HepG2 (cell line): ENCODE data around the gene DQX1. TPM values are rescaled to one million over a fixed set of nuclear protein-coding genes. Genes with fewer than 3 reads are reported as not detected.
A peak's percentile ranks its signal among the peaks of the same experiment; 100 is the strongest.

ENCODE experiments used
- CBX1 ChIP-seq: IDR thresholded peaks from one replicate; pipeline ENCODE4 v1.6.1; 2016; ENCODE audit warnings: antibody characterized with exemption, low read depth
- KAT2B ChIP-seq: fragments of 150-350 bp; IDR thresholded peaks from 2 replicates; pipeline ENCODE4 v1.6.1; 2014; ENCODE audit warnings: low read depth, low read length, borderline replicate concordance
- KDM6A ChIP-seq: IDR thresholded peaks from 2 replicates; pipeline ENCODE4 v1.6.1; 2016; ENCODE audit warnings: low read depth
- KLF12 ChIP-seq: sonication (generic); formaldehyde crosslinking; IDR thresholded peaks from 2 replicates; pipeline ENCODE4 v1.4.0; 2020; ENCODE audit warnings: missing genetic modification reagents, borderline replicate concordance
- NR2F2 ChIP-seq: IDR thresholded peaks from 2 replicates; pipeline ENCODE4 v1.6.1; 2012; ENCODE audit warnings: low read depth, inconsistent platforms, borderline replicate concordance
- PAX8 ChIP-seq: sonication (generic); formaldehyde crosslinking; IDR thresholded peaks from 2 replicates; pipeline ENCODE4 v1.8.0; 2022; ENCODE audit warnings: mild to moderate bottlenecking, missing genetic modification reagents, borderline replicate concordance
- PPARG ChIP-seq: conservative IDR thresholded peaks from 2 replicates; pipeline ENCODE4 v1.6.1; 2016; ENCODE audit warnings: missing biosample characterization, missing genetic modification reagents
- RBM39 ChIP-seq: fragments of 200-400 bp; formaldehyde crosslinking; IDR thresholded peaks from one replicate; pipeline ENCODE4 v1.6.1; 2018; ENCODE audit warnings: antibody characterized with exemption, mild to moderate bottlenecking, low read depth, low read length; ENCODE audit not compliant: poor library complexity, severe bottlenecking
- RELA ChIP-seq: sonication (generic); formaldehyde crosslinking; IDR thresholded peaks from 2 replicates; pipeline ENCODE4 v1.4.0; 2020; ENCODE audit warnings: missing genetic modification reagents
- SAP130 ChIP-seq: IDR thresholded peaks from 2 replicates; pipeline ENCODE4 v1.6.1; 2016; ENCODE audit warnings: low read depth
- SRSF1 ChIP-seq: fragments of 200-400 bp; formaldehyde crosslinking; optimal IDR thresholded peaks from 2 replicates; pipeline ENCODE3; 2017; ENCODE audit warnings: mild to moderate bottlenecking, low read depth, low read length, moderate library complexity
- SRSF9 ChIP-seq: fragments of 200-400 bp; formaldehyde crosslinking; IDR thresholded peaks from 2 replicates; pipeline ENCODE4 v1.6.1; 2018; ENCODE audit warnings: borderline replicate concordance, mild to moderate bottlenecking, low read depth, low read length; ENCODE audit not compliant: insufficient read depth, poor library complexity, severe bottlenecking
- SYNCRIP ChIP-seq: fragments of 200-400 bp; formaldehyde crosslinking; IDR thresholded peaks from 2 replicates; pipeline ENCODE4 v1.6.1; 2018; ENCODE audit warnings: mild to moderate bottlenecking, low read depth, low read length; ENCODE audit not compliant: insufficient read depth
- TOPORS ChIP-seq: sonication (generic); formaldehyde crosslinking; IDR thresholded peaks from 2 replicates; pipeline ENCODE4 v1.8.0; 2023; ENCODE audit warnings: mild to moderate bottlenecking, missing genetic modification reagents
- TRIM24 ChIP-seq: sonication (generic); formaldehyde crosslinking; IDR thresholded peaks from 2 replicates; pipeline ENCODE4 v1.8.0; 2022; ENCODE audit warnings: mild to moderate bottlenecking, missing genetic modification reagents
- ZFAT ChIP-seq: sonication (generic); formaldehyde crosslinking; conservative IDR thresholded peaks from 2 replicates; pipeline ENCODE4 v1.8.1; 2023; ENCODE audit warnings: missing genetic modification reagents, inconsistent platforms
- ZNF143 ChIP-seq: sonication (generic); formaldehyde crosslinking; IDR thresholded peaks from 2 replicates; pipeline ENCODE4 v1.4.0; 2020; ENCODE audit warnings: missing genetic modification reagents
- ZNF33A ChIP-seq: sonication (generic); formaldehyde crosslinking; IDR thresholded peaks from 2 replicates; pipeline ENCODE4 v1.5.1; 2020; ENCODE audit warnings: missing genetic modification reagents, mild to moderate bottlenecking, moderate library complexity, borderline replicate concordance
- ZNF451 ChIP-seq: sonication (generic); formaldehyde crosslinking; IDR thresholded peaks from 2 replicates; pipeline ENCODE4 v1.5.0; 2020; ENCODE audit warnings: mild to moderate bottlenecking, missing genetic modification reagents
- polyA plus RNA-seq, 8 experiments: library from polyadenylated mRNA; depleted of rRNA in 3 of 8; stranded (reverse) in 7 of 8; unstranded in 1 of 8; fragments of >200 nt; fragmentation: Illumina TruSeq in 4 of 8; extraction: Trizol in 4 of 8; gene quantifications; 2 replicates each; pipeline versions ENCODE4 v1.2.1 to v1.2.3, GENCODE V29; 2011 to 2016; ENCODE audit warnings: low read depth in 4 of 8, missing spikeins in 1 of 8, mixed read lengths in 1 of 8; ENCODE audit not compliant: insufficient read depth in 1 of 8
- total RNA-seq, 5 experiments: library from RNA; depleted of rRNA; stranded (reverse); fragments of >200 nt; fragmentation: Illumina TruSeq; extraction: Trizol; gene quantifications; 2 replicates each; pipeline ENCODE4 v1.2.3, GENCODE V29; 2016; ENCODE audit warnings: low read depth in 1 of 5
- TF ChIP-seq, protein P1 (sequence below): IDR thresholded peaks from 2 replicates; pipeline ENCODE4 v1.4.0; 2020; ENCODE audit warnings: mild to moderate bottlenecking, missing genetic modification reagents
- TF ChIP-seq, protein P2 (sequence below): IDR thresholded peaks from 2 replicates; pipeline ENCODE4 v1.6.1; 2016; ENCODE audit warnings: mild to moderate bottlenecking
- TF ChIP-seq, protein P3 (sequence below): sonication (generic); formaldehyde crosslinking; IDR thresholded peaks from 2 replicates; pipeline ENCODE4 v1.4.0; 2020; ENCODE audit warnings: mild to moderate bottlenecking, missing genetic modification reagents
- TF ChIP-seq, protein P4 (sequence below): sonication (generic); formaldehyde crosslinking; IDR thresholded peaks from 2 replicates; pipeline ENCODE4 v1.4.0; 2020; ENCODE audit warnings: mild to moderate bottlenecking, missing genetic modification reagents

The DQX1 gene
- total and polyA plus RNA-seq, 2 of the 13 experiments (the other 11 are each of a cell fraction or from before 2014, with no cell fraction given) = 27.6 to 89.8 TPM

DNA sequence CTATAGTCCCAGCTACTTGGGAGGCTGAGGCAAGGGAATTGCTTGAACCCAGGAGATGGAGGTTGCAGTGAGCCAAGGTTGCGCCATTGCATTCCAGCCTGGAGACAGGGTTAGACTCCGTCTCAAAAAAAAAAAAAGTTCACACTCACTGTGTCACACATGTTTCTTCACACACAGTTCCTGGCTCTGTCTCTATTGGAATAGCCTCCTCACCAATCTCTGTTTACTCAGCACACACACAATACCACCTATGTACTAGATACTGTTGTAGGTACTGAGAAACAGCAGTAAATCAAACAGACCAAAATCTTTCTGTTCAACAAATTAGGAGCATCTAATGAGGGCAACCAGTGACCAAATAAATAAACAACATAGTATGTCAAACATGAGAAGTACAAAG lies 39.9 kb downstream of the DQX1 start (continued):
- TF ChIP-seq, protein P1, sequence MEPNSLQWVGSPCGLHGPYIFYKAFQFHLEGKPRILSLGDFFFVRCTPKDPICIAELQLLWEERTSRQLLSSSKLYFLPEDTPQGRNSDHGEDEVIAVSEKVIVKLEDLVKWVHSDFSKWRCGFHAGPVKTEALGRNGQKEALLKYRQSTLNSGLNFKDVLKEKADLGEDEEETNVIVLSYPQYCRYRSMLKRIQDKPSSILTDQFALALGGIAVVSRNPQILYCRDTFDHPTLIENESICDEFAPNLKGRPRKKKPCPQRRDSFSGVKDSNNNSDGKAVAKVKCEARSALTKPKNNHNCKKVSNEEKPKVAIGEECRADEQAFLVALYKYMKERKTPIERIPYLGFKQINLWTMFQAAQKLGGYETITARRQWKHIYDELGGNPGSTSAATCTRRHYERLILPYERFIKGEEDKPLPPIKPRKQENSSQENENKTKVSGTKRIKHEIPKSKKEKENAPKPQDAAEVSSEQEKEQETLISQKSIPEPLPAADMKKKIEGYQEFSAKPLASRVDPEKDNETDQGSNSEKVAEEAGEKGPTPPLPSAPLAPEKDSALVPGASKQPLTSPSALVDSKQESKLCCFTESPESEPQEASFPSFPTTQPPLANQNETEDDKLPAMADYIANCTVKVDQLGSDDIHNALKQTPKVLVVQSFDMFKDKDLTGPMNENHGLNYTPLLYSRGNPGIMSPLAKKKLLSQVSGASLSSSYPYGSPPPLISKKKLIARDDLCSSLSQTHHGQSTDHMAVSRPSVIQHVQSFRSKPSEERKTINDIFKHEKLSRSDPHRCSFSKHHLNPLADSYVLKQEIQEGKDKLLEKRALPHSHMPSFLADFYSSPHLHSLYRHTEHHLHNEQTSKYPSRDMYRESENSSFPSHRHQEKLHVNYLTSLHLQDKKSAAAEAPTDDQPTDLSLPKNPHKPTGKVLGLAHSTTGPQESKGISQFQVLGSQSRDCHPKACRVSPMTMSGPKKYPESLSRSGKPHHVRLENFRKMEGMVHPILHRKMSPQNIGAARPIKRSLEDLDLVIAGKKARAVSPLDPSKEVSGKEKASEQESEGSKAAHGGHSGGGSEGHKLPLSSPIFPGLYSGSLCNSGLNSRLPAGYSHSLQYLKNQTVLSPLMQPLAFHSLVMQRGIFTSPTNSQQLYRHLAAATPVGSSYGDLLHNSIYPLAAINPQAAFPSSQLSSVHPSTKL (CRISPR knock-in tag) = 0 out of 2 replicates have a peak, but pooled peaks have one; percentile 12
- TF ChIP-seq TRIM24 (no peak), SRSF9 (no peak), RELA (CRISPR knock-in tag) (no peak), ZNF451 (CRISPR knock-in tag) (no peak), SRSF1 (no peak), SAP130 (CRISPR knock-in tag) (peak; percentile 41; the same call in 1 of the 2 replicates), KDM6A (no peak), PAX8 (CRISPR knock-in tag) (no peak), KLF12 (CRISPR knock-in tag) (no peak), ZNF33A (CRISPR knock-in tag) (no peak), PPARG (peak; percentile 68), CBX1 (no peak), ZFAT (CRISPR knock-in tag) (no peak), NR2F2 (no peak), SYNCRIP (no peak), ZNF143 (no peak), KAT2B (no peak), TOPORS (CRISPR knock-in tag) (no peak), RBM39 (no peak)
- TF ChIP-seq, protein P2, sequence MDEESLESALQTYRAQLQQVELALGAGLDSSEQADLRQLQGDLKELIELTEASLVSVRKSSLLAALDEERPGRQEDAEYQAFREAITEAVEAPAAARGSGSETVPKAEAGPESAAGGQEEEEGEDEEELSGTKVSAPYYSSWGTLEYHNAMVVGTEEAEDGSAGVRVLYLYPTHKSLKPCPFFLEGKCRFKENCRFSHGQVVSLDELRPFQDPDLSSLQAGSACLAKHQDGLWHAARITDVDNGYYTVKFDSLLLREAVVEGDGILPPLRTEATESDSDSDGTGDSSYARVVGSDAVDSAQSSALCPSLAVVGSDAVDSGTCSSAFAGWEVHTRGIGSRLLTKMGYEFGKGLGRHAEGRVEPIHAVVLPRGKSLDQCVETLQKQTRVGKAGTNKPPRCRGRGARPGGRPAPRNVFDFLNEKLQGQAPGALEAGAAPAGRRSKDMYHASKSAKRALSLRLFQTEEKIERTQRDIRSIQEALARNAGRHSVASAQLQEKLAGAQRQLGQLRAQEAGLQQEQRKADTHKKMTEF (CRISPR knock-in tag) = 0 out of 2 replicates have a peak, but pooled peaks have one; percentile 18
- TF ChIP-seq, protein P3, sequence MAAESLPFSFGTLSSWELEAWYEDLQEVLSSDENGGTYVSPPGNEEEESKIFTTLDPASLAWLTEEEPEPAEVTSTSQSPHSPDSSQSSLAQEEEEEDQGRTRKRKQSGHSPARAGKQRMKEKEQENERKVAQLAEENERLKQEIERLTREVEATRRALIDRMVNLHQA = no peak
- TF ChIP-seq, protein P4, sequence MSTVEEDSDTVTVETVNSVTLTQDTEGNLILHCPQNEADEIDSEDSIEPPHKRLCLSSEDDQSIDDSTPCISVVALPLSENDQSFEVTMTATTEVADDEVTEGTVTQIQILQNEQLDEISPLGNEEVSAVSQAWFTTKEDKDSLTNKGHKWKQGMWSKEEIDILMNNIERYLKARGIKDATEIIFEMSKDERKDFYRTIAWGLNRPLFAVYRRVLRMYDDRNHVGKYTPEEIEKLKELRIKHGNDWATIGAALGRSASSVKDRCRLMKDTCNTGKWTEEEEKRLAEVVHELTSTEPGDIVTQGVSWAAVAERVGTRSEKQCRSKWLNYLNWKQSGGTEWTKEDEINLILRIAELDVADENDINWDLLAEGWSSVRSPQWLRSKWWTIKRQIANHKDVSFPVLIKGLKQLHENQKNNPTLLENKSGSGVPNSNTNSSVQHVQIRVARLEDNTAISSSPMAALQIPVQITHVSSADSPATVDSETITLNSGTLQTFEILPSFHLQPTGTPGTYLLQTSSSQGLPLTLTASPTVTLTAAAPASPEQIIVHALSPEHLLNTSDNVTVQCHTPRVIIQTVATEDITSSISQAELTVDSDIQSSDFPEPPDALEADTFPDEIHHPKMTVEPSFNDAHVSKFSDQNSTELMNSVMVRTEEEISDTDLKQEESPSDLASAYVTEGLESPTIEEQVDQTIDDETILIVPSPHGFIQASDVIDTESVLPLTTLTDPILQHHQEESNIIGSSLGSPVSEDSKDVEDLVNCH (CRISPR knock-in tag) = no peak
